ENCODE measurements around the gene RAPGEF1.

RAPGEF1 gene

DNA sequence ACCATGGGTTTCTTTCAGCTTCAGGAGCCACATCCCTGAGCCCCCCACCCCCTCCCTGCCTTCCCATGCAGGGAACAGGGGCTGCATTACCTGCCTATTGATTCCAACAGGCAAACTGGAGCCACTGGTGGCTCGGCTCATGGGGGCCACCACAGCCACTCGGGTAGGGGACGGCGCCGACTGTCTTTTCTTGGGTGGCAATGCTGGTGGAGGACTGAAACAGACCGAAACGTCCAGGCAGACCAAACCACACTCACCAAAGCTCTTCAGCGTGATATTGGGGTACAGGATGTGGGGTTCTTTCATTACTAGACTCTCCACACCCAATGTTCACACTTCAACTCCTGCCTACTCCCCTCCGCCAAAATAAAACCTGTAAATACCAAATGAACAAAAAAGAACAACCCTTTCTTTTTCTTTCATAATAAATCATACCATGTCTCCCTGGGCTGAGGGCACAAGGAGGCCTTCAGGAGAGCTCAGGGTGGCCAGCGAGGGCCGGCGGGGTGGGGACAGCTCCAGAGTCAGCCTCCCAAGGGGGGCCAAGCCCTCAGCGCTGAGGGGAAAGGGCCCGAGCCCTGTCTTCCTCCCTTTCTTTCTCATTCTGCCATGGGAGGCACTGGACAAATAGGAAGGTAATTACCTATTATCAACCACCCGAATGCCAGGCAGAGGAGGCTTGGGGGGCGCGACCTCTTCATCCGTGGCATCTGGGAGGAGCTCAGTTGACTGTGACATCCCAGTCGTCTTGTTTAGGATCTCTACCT lies 111.2 kb downstream of the RAPGEF1 start:
- TF ChIP-seq TAF1 (IDR thresholded peaks at IDR 0.05; ENCODE audit: low read depth) (no peak), TEAD4 (IDR thresholded peaks at IDR 0.05) (no peak), CREB1 (IDR thresholded peaks at IDR 0.05; ENCODE audit: low read depth) (no peak), EP300 (IDR thresholded peaks at IDR 0.05; ENCODE audit: borderline replicate concordance) (no peak), CEBPB (IDR thresholded peaks at IDR 0.05) (no peak), RAD21 (IDR thresholded peaks at IDR 0.05; ENCODE audit: low read depth) (no peak), TCF12 (IDR thresholded peaks at IDR 0.05; ENCODE audit: low read depth) (no peak), ZBTB7A (IDR thresholded peaks at IDR 0.05; ENCODE audit: low read depth) (no peak), EGR1 (IDR thresholded peaks at IDR 0.05) (no peak)
- TF ChIP-seq, protein P1, sequence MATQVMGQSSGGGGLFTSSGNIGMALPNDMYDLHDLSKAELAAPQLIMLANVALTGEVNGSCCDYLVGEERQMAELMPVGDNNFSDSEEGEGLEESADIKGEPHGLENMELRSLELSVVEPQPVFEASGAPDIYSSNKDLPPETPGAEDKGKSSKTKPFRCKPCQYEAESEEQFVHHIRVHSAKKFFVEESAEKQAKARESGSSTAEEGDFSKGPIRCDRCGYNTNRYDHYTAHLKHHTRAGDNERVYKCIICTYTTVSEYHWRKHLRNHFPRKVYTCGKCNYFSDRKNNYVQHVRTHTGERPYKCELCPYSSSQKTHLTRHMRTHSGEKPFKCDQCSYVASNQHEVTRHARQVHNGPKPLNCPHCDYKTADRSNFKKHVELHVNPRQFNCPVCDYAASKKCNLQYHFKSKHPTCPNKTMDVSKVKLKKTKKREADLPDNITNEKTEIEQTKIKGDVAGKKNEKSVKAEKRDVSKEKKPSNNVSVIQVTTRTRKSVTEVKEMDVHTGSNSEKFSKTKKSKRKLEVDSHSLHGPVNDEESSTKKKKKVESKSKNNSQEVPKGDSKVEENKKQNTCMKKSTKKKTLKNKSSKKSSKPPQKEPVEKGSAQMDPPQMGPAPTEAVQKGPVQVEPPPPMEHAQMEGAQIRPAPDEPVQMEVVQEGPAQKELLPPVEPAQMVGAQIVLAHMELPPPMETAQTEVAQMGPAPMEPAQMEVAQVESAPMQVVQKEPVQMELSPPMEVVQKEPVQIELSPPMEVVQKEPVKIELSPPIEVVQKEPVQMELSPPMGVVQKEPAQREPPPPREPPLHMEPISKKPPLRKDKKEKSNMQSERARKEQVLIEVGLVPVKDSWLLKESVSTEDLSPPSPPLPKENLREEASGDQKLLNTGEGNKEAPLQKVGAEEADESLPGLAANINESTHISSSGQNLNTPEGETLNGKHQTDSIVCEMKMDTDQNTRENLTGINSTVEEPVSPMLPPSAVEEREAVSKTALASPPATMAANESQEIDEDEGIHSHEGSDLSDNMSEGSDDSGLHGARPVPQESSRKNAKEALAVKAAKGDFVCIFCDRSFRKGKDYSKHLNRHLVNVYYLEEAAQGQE (IDR thresholded peaks at IDR 0.05; ENCODE audit: low read depth): no peak
- TF ChIP-seq, protein P2, sequence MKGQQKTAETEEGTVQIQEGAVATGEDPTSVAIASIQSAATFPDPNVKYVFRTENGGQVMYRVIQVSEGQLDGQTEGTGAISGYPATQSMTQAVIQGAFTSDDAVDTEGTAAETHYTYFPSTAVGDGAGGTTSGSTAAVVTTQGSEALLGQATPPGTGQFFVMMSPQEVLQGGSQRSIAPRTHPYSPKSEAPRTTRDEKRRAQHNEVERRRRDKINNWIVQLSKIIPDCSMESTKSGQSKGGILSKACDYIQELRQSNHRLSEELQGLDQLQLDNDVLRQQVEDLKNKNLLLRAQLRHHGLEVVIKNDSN (IDR thresholded peaks at IDR 0.05): no peak

DNA sequence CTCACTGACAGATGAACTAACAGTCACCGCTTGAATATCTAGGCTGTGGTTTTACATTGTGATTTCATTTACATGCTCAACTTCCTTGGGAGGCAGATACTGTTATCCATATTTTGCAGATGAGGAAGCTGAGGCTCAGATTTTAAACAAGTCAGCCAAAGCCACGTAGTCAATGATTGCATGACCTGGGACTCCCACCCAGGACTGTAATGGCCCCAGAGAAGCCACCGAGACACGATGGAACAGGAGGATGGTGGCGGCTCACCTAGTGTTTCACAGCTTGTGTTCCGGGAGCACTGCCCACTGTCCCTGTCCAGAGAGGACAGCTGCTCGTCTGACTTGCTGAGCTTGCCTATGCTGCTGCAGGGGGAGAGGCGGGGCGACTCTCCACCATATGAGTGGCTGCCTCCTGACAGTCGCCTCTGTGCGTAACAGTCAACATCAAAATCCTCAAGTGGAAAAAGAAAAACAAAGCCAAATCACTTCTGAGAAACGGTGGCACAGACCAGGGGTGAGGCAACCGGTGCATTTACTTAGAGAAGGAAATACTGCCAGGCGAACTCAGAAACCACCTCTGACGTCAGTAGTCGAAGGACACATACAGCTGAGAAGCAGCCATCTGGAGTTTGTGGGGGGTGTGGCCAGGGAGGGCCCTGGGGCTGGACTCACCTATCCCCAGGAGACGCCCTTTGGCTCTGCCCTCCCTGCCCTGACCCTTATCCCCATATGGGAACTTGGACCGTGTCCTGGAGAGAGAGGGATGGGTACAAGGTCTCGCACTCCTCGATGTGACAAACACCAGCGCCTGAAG lies 112.0 kb downstream of the RAPGEF1 start:
- TF ChIP-seq EGR1 (IDR thresholded peaks at IDR 0.05) (no peak), YY1 (IDR thresholded peaks at IDR 0.05; ENCODE audit: low read depth) (no peak), NFIC (IDR thresholded peaks at IDR 0.05) (no peak), CREB1 (IDR thresholded peaks at IDR 0.05; ENCODE audit: low read depth) (no peak), CEBPB (IDR thresholded peaks at IDR 0.05) (no peak), RAD21 (IDR thresholded peaks at IDR 0.05; ENCODE audit: low read depth) (no peak), FOXM1 (IDR thresholded peaks at IDR 0.05; ENCODE audit: borderline replicate concordance, low read depth) (no peak), ZBTB7A (IDR thresholded peaks at IDR 0.05; ENCODE audit: low read depth) (no peak), TEAD4 (IDR thresholded peaks at IDR 0.05) (no peak), TCF12 (IDR thresholded peaks at IDR 0.05; ENCODE audit: low read depth) (no peak), EP300 (IDR thresholded peaks at IDR 0.05; ENCODE audit: borderline replicate concordance) (no peak), TAF1 (IDR thresholded peaks at IDR 0.05; ENCODE audit: low read depth) (no peak)
- TF ChIP-seq, protein P1 (IDR thresholded peaks at IDR 0.05; ENCODE audit: low read depth): no peak
- TF ChIP-seq, protein P2 (IDR thresholded peaks at IDR 0.05): no peak
- TF ChIP-seq, protein P3, sequence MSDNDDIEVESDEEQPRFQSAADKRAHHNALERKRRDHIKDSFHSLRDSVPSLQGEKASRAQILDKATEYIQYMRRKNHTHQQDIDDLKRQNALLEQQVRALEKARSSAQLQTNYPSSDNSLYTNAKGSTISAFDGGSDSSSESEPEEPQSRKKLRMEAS (IDR thresholded peaks at IDR 0.05): no peak

DNA sequence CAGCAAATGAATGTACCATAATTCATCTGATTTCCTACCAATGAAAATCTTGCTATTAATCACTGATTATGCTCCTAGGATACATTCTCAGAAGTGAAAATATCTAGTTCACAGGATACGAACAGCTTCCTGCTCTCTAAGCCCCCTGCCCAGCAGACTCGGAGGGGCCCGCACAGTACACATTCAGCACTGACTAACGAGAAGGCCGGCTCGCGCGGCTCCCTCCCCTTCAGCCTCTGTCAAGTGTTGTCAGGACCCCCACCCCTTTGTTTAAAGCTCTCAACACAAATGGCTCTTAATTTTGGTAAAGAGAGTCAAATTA lies 112.6 kb downstream of the RAPGEF1 start:
- no peak for TF ChIP-seq RAD21 (IDR thresholded peaks at IDR 0.05; ENCODE audit: low read depth)
- no peak for TF ChIP-seq EGR1 (IDR thresholded peaks at IDR 0.05)
- no peak for TF ChIP-seq CEBPB (IDR thresholded peaks at IDR 0.05)
- no peak for TF ChIP-seq TCF12 (IDR thresholded peaks at IDR 0.05; ENCODE audit: low read depth)
- TF ChIP-seq ZBTB7A (IDR thresholded peaks at IDR 0.05; ENCODE audit: low read depth): no peak
- no peak for TF ChIP-seq FOXM1 (IDR thresholded peaks at IDR 0.05; ENCODE audit: borderline replicate concordance, low read depth)
- TF ChIP-seq EP300 (IDR thresholded peaks at IDR 0.05; ENCODE audit: borderline replicate concordance): no peak
- TF ChIP-seq TEAD4 (IDR thresholded peaks at IDR 0.05): no peak
- TF ChIP-seq, protein P2 (IDR thresholded peaks at IDR 0.05): no peak
- no peak for TF ChIP-seq CREB1 (IDR thresholded peaks at IDR 0.05; ENCODE audit: low read depth)
- TF ChIP-seq NFIC (IDR thresholded peaks at IDR 0.05): no peak

DNA sequence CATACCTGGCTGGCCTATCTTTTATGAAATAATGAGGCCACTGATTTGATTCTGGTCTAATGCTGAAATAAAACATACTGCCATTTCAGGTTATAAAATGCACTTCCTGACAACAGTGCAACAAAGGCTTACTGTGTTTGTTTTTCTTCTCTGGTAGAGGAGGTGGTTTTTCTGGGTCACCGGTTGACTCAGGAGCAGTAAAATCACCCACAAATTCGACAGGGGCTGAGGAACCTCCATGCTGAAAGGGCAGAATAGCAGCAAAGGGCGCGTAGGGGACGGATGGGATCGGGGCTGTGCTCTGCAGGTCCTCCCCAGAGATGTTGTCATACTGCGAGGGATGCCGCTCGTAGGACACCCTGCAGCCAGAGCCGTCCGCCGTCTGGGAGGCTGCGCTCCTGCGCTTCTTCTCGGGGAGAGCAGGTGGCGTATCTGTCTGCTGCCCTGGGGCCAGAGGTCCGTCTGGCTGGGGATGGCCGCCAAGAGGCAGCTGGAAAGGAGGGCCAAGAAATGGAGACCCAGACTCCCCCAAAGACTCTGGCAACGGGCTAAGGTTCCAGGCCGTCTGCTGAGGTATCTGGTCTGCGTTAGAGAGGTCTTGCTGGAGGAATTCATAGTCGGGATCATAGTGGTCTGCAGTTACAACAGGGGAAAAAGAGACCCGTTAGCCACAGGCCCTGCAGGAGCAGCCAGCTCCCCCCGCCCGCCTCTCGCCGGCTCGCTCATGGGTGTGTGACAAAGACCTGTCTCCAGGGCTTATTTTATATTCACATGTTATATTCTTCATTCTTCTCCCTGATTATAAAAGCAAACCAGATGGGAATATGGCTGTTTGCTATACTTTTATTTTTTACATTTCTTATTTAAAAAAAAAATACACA lies 113.8 kb downstream of the RAPGEF1 start:
- TF ChIP-seq TCF12 (IDR thresholded peaks at IDR 0.05; ENCODE audit: low read depth) (no peak), NFIC (IDR thresholded peaks at IDR 0.05) (no peak), EGR1 (IDR thresholded peaks at IDR 0.05) (no peak), CEBPB (IDR thresholded peaks at IDR 0.05) (no peak), CREB1 (IDR thresholded peaks at IDR 0.05; ENCODE audit: low read depth) (no peak), EP300 (IDR thresholded peaks at IDR 0.05; ENCODE audit: borderline replicate concordance) (no peak), FOXM1 (IDR thresholded peaks at IDR 0.05; ENCODE audit: borderline replicate concordance, low read depth) (no peak), ZBTB7A (IDR thresholded peaks at IDR 0.05; ENCODE audit: low read depth) (no peak), TEAD4 (IDR thresholded peaks at IDR 0.05) (no peak), YY1 (IDR thresholded peaks at IDR 0.05; ENCODE audit: low read depth) (no peak), RAD21 (IDR thresholded peaks at IDR 0.05; ENCODE audit: low read depth) (no peak), TAF1 (IDR thresholded peaks at IDR 0.05; ENCODE audit: low read depth) (no peak)
- TF ChIP-seq, protein P2 (IDR thresholded peaks at IDR 0.05): no peak
- TF ChIP-seq, protein P3 (IDR thresholded peaks at IDR 0.05): no peak
- TF ChIP-seq, protein P1 (IDR thresholded peaks at IDR 0.05; ENCODE audit: low read depth): no peak
